GM12891 (cell line): ENCODE measurements around the gene ARF6.

ENCODE experiments used
- PAX5 ChIP-seq: IDR thresholded peaks from 2 replicates; pipeline ENCODE4 v1.6.1; 2011; ENCODE audit warnings: low read length, moderate library complexity, mild to moderate bottlenecking; ENCODE audit not compliant: insufficient read depth, severe bottlenecking
- POLR2A ChIP-seq: IDR thresholded peaks from 2 replicates; pipeline ENCODE4 v1.6.1; 2011; ENCODE audit warnings: low read depth, low read length, control low read depth
- POLR2AphosphoS5 ChIP-seq: IDR thresholded peaks from 2 replicates; pipeline ENCODE4 v1.6.1; 2011; ENCODE audit warnings: low read depth, low read length, control low read depth
- POU2F2 ChIP-seq: IDR thresholded peaks from 2 replicates; pipeline ENCODE4 v1.6.1; 2011; ENCODE audit warnings: low read depth, mild to moderate bottlenecking, control low read depth, low read length, moderate library complexity
- SPI1 ChIP-seq: IDR thresholded peaks from 2 replicates; pipeline ENCODE4 v1.6.1; 2011; ENCODE audit warnings: low read depth, low read length, control low read depth
- TAF1 ChIP-seq: IDR thresholded peaks from 2 replicates; pipeline ENCODE4 v1.6.1; 2011; ENCODE audit warnings: low read depth, low read length, control low read depth

GRCh38 chr14:49870908-49871307 lies 22.0 kb upstream of the ARF6 start:
- TF ChIP-seq POLR2A, result no peak
- no peak for TF ChIP-seq POLR2AphosphoS5
- TF ChIP-seq PAX5, result no peak
- no peak for TF ChIP-seq POU2F2
- no peak for TF ChIP-seq TAF1
- no peak for TF ChIP-seq SPI1
